T-helper 2 cell (primary cell): ENCODE results near the gene PEX11G.
A peak's percentile ranks its signal among the peaks of the same experiment; 100 is the strongest.

Experiments
- DNase-seq, 5 experiments: peaks; one replicate each; pipeline versions ENCODE4 v3.0.0 to v3.0.0-alpha.2; 2012 to 2022

The PEX11G gene

GRCh38 chr19:7428651-7429113 is 60.2 kb downstream of the PEX11G start:
- no peak for DNase-seq

DNA sequence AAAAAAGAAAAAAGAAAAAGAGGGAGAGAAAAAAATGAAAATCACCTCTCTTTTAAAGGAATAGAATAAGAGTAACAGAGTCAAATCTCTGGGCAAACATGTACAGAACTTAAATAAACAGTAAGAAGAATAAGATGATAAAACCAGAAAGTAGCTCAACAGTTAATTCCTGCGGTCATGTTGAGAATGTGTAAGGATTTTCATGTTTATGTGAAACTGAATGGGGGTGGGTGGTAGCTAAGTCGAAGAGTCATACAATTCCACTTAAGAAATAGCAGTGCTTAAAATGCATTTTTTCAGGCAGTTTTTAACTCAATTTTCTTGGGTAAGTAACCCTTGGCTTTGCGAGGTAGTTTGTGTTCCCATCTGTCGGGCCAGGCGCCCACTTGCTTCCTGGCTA is 60.9 kb downstream of the PEX11G start:
- no peak for DNase-seq

- peak in 3 of 5 experiments; percentile 1 to 67 (median 45) for DNase-seq
These were observed 61.8 kb downstream of the PEX11G start for GRCh38 chr19:7426986-7427385.
